Testis (tissue), 2 donors: Measurements from ENCODE around the gene FIGNL2.

Source experiments
- CTCF ChIP-seq, 3 experiments: fragments of 450-650 bp in 2 of 3; fragments of 200-600 bp in 1 of 3; sonication (generic) in 1 of 3; IDR thresholded peaks; one replicate each; pipeline ENCODE4 v1.5.1; 2016 to 2019; ENCODE audit warnings: antibody characterized with exemption in 3 of 3, mild to moderate bottlenecking in 2 of 3, moderate library complexity in 1 of 3
- POLR2A ChIP-seq: fragments of 450-650 bp; IDR thresholded peaks from one replicate; pipeline ENCODE4 v1.6.1; 2017; ENCODE audit warnings: antibody characterized with exemption, mild to moderate bottlenecking, moderate library complexity

GRCh38 chr12:51823875-51824565 is 24.5 kb downstream of the FIGNL2 start:
- TF ChIP-seq CTCF (IDR thresholded peaks at IDR 0.05) (peak; percentile 19 to 29 (median 26)), POLR2A (no peak)
